K562 (cell line): ENCODE results near the gene FLAD1. TPM values are rescaled to one million over a fixed set of nuclear protein-coding genes. Genes with fewer than 3 reads are reported as not detected.

Source experiments
- BCL6 ChIP-seq: fragments of 250-450 bp; sonication (Bioruptor Pico); IDR thresholded peaks from 2 replicates; pipeline ENCODE4 v1.4.0; 2020
- DPF2 ChIP-seq: fragments of 450-650 bp; IDR thresholded peaks from 2 replicates; pipeline ENCODE4 v1.6.1; 2016
- HMG20B ChIP-seq: fragments of 250-450 bp; sonication (Bioruptor Pico); IDR thresholded peaks from 2 replicates; pipeline ENCODE4 v1.5.0; 2021; ENCODE audit warnings: mild to moderate bottlenecking
- KAT7 ChIP-seq: sonication (generic); formaldehyde crosslinking; IDR thresholded peaks from 2 replicates; pipeline ENCODE4 v1.8.0; 2022; ENCODE audit warnings: missing genetic modification reagents, mild to moderate bottlenecking, borderline replicate concordance
- NFE2L1 ChIP-seq: fragments of 450-650 bp; IDR thresholded peaks from 2 replicates; pipeline ENCODE4 v1.6.1; 2016; ENCODE audit warnings: missing genetic modification characterization, low read depth, mild to moderate bottlenecking, missing compliant biosample characterization, moderate library complexity, borderline replicate concordance
- RBM22 ChIP-seq: fragments of 200-400 bp; formaldehyde crosslinking; IDR thresholded peaks from 2 replicates; pipeline ENCODE4 v1.6.1; 2018; ENCODE audit warnings: low read length, low read depth; ENCODE audit not compliant: poor library complexity, severe bottlenecking
- SREBF1 ChIP-seq: fragments of 150-350 bp; IDR thresholded peaks from 2 replicates; pipeline ENCODE4 v1.6.1; 2014; ENCODE audit warnings: antibody characterized with exemption, low read depth, low read length, borderline replicate concordance
- STAT6 ChIP-seq: sonication (generic); formaldehyde crosslinking; IDR thresholded peaks from 2 replicates; pipeline ENCODE4 v1.8.1; 2023; ENCODE audit warnings: mild to moderate bottlenecking, missing genetic modification reagents
- TCFL5 ChIP-seq: fragments of 250-450 bp; sonication (Bioruptor Pico); conservative IDR thresholded peaks from 2 replicates; pipeline ENCODE4 v1.6.1; 2021; ENCODE audit warnings: mild to moderate bottlenecking, moderate library complexity, matching md5 sums
- TFAP4 ChIP-seq: sonication (generic); formaldehyde crosslinking; IDR thresholded peaks from 2 replicates; pipeline ENCODE4 v1.8.0; 2022; ENCODE audit warnings: missing genetic modification reagents, mild to moderate bottlenecking, moderate library complexity, borderline replicate concordance
- ZC3H4 ChIP-seq: sonication (generic); formaldehyde crosslinking; IDR thresholded peaks from 2 replicates; pipeline ENCODE4 v1.9.0; 2021; ENCODE audit warnings: missing genetic modification reagents, borderline replicate concordance
- ZNF23 ChIP-seq: fragments of 250-450 bp; sonication (Bioruptor Pico); IDR thresholded peaks from 2 replicates; pipeline ENCODE4 v1.4.0; 2020; ENCODE audit warnings: mild to moderate bottlenecking
- ZNF407 ChIP-seq: fragments of 450-650 bp; IDR thresholded peaks from 2 replicates; pipeline ENCODE4 v1.6.1; 2016; ENCODE audit warnings: low read depth
- ZNF655 ChIP-seq: fragments of 250-450 bp; sonication (Bioruptor Pico); IDR thresholded peaks from 2 replicates; pipeline ENCODE4 v1.5.0; 2021
- ZNF707 ChIP-seq: fragments of 250-450 bp; sonication (Bioruptor Pico); conservative IDR thresholded peaks from 2 replicates; pipeline ENCODE4 v1.8.0; 2022; ENCODE audit warnings: inconsistent platforms, mild to moderate bottlenecking, moderate library complexity
- polyA plus RNA-seq, 8 experiments: library from polyadenylated mRNA; depleted of rRNA in 4 of 8; stranded (reverse) in 5 of 8; unstranded in 3 of 8; fragments of >200 nt; fragmentation: Nextera tagmentation in 2 of 8; fragmentation: Illumina TruSeq in 1 of 8; extraction: Ambion mirVana in 2 of 8; extraction: Trizol in 1 of 8; gene quantifications; 2 replicates each; pipeline versions ENCODE4 v1.2.1 to v1.2.3, GENCODE V29; 2011 to 2014; ENCODE audit warnings: inconsistent platforms in 1 of 8, missing spikeins in 1 of 8
- total RNA-seq, 7 experiments: library from RNA; depleted of rRNA in 6 of 7; stranded (reverse); fragments of >200 nt in 6 of 7; fragmentation: Illumina TruSeq in 2 of 7; extraction: Trizol in 2 of 7; gene quantifications; 2 replicates each; pipeline versions ENCODE4 v1.2.1 to v1.2.3, GENCODE V29; 2011 to 2021; ENCODE audit warnings: low replicate concordance in 1 of 7

The FLAD1 gene
- total and polyA plus RNA-seq, 9 of the 15 experiments (the other 6 are each of a cell fraction or from before 2014, with no cell fraction given), result 24.9 to 85.8 (median 67.0) TPM

- TF ChIP-seq ZNF407, result no peak
- no peak; the same call in 1 of the 2 replicates for TF ChIP-seq DPF2
- TF ChIP-seq STAT6 (CRISPR knock-in tag), result no peak
- TF ChIP-seq BCL6 (CRISPR knock-in tag), result no peak
- no peak for TF ChIP-seq TCFL5
- no peak for TF ChIP-seq RBM22
- TF ChIP-seq KAT7, result 0 out of 2 replicates have a peak, but pooled peaks have one; percentile 80
- TF ChIP-seq ZNF655 (CRISPR knock-in tag), result no peak
- TF ChIP-seq NFE2L1 (tag), result no peak
- TF ChIP-seq SREBF1, result peak; percentile 78; the same call in 1 of the 2 replicates
- no peak; the same call in 1 of the 2 replicates for TF ChIP-seq HMG20B
- peak; percentile 11; the same call in 1 of the 2 replicates for TF ChIP-seq TFAP4 (CRISPR knock-in tag)
- TF ChIP-seq ZC3H4 (CRISPR knock-in tag), result no peak
- TF ChIP-seq ZNF23 (CRISPR knock-in tag), result no peak
- no peak for TF ChIP-seq ZNF707 (CRISPR knock-in tag)
Measured at GRCh38 chr1:154974808-154975408, 8.2 kb upstream of the FLAD1 start (continued).
